ENCODE results near the gene CHRNG.

DNA sequence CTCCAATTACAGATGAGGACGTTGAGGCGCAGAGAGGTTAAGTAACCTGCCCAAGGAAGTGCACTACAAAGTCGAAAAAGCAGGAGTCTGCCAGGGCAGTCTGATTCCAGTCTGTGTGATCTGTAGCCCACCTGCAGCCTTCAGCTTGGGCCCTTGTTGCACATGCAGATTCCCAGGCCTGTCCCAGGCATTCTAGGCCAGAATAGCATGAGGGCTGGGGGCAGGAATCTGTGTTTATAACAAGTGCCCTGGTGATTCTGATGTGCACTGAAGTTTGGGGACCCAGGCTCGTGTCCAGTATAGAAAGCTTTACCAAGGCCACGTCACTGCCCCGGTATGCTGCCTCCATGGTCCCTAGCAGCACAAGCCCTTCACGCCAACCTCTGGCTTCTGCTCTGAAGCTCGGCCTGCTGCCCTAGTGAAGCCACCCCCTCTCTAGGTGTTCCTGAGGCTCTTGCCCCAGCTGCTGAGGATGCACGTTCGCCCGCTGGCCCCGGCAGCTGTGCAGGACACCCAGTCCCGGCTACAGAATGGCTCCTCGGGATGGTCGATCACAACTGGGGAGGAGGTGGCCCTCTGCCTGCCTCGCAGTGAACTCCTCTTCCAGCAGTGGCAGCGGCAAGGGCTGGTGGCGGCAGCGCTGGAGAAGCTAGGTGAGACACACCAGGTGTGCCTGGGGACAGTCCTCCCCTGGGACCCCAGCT is 4.6 kb downstream of the CHRNG start:
- TF ChIP-seq CTCF (IDR thresholded peaks at IDR 0.05 in 4 of 5, conservative IDR thresholded peaks at IDR 0.05 in 1 of 5), result no peak
- no peak for TF ChIP-seq POLR2A (IDR thresholded peaks at IDR 0.05)

Measured in gastrocnemius medialis (tissue), 4 donors.